CD4-positive, CD25-positive, alpha-beta regulatory T cell (primary cell): ENCODE results near the gene STEAP2. TPM values are rescaled to one million over a fixed set of nuclear protein-coding genes. Genes with fewer than 3 reads are reported as not detected.

ENCODE experiments used
- ATAC-seq, 2 donors: fragments of 150-1000 bp; cut with Tn5 transposase; one replicate each; pipeline ENCODE4 v1.10.0; 2021; ENCODE audit warnings: low read depth in 2 of 2, moderate number of reproducible peaks in 2 of 2, moderate library complexity in 1 of 2
- DNase-seq, 3 donors: peaks; one replicate each; pipeline versions ENCODE4 v3.0.0 to v3.0.0-alpha.2; 2012 to 2022; ENCODE audit warnings: mixed read lengths in 1 of 3
- H3K27ac ChIP-seq: one replicate; pipeline ENCODE4 v1.7.0; 2013; ENCODE audit warnings: mild to moderate bottlenecking, low read length; ENCODE audit not compliant: insufficient read depth, poor library complexity, severe bottlenecking
- H3K27me3 ChIP-seq: one replicate; pipeline ENCODE4 v1.7.0; 2013; ENCODE audit warnings: low read length; ENCODE audit not compliant: control insufficient read depth, insufficient read depth
- H3K36me3 ChIP-seq: one replicate; pipeline ENCODE4 v1.7.0; 2013; ENCODE audit warnings: mild to moderate bottlenecking, low read length, moderate library complexity; ENCODE audit not compliant: control insufficient read depth, insufficient read depth
- H3K4me1 ChIP-seq: 2 replicates; pipeline ENCODE4 v1.7.0; 2013; ENCODE audit warnings: mild to moderate bottlenecking, low read length; ENCODE audit not compliant: insufficient read depth, control insufficient read depth, poor library complexity, severe bottlenecking
- H3K4me3 ChIP-seq: one replicate; pipeline ENCODE4 v1.7.0; 2013; ENCODE audit warnings: low read depth, mild to moderate bottlenecking, low read length, moderate library complexity
- H3K9me3 ChIP-seq, 2 experiments: 1 replicate in 1 of 2; 2 replicates in 1 of 2; pipeline ENCODE4 v1.7.0; 2013; ENCODE audit warnings: low read length in 2 of 2, mild to moderate bottlenecking in 1 of 2, moderate library complexity in 1 of 2; ENCODE audit not compliant: control insufficient read depth in 2 of 2
- H3K27ac Mint-ChIP-seq, 3 donors: one replicate each; pipeline ENCODE4 v1.8.0; 2020 to 2022; ENCODE audit warnings: mild to moderate bottlenecking in 3 of 3, mixed read lengths in 3 of 3, moderate library complexity in 2 of 3
- H3K27me3 Mint-ChIP-seq: one replicate; pipeline ENCODE4 v1.8.0; 2022; ENCODE audit warnings: mild to moderate bottlenecking, mixed read lengths
- H3K36me3 Mint-ChIP-seq: one replicate; pipeline ENCODE4 v1.8.0; 2020; ENCODE audit warnings: mixed read lengths
- H3K4me1 Mint-ChIP-seq, 4 donors: one replicate each; pipeline ENCODE4 v1.8.0; 2020 to 2022; ENCODE audit warnings: mixed read lengths in 4 of 4, mild to moderate bottlenecking in 1 of 4
- H3K4me3 Mint-ChIP-seq, 4 donors: one replicate each; pipeline ENCODE4 v1.8.0; 2020 to 2022; ENCODE audit warnings: mild to moderate bottlenecking in 4 of 4, mixed read lengths in 4 of 4, moderate library complexity in 3 of 4
- H3K9me3 Mint-ChIP-seq, 7 donors: one replicate each; pipeline ENCODE4 v1.8.0; 2020 to 2022; ENCODE audit warnings: mixed read lengths in 7 of 7, mild to moderate bottlenecking in 3 of 7, moderate library complexity in 2 of 7
- polyA plus RNA-seq, 4 donors: library from polyadenylated mRNA; unstranded; fragments of 300-500 nt; fragmentation: Illumina TruSeq; gene quantifications; one replicate each; pipeline ENCODE4 v1.2.3, GENCODE V29; 2021
- total RNA-seq: library from RNA; stranded (reverse); gene quantifications from one replicate; pipeline ENCODE4 v1.2.3, GENCODE V29; 2022

The STEAP2 gene
- total and polyA plus RNA-seq, 5 donors from 2014 or later, result not detected

GRCh38 chr7:90227259-90227658 lies 15.7 kb downstream of the STEAP2 start:
- H3K27me3 ChIP-seq, result peaks cover 2% of the 10 kb centered on the region
- H3K4me1 Mint-ChIP-seq, result no peaks in the 10 kb centered on the region
- H3K27ac Mint-ChIP-seq, result no peak overlapping the region
- no peaks in the 10 kb centered on the region for H3K9me3 Mint-ChIP-seq
- ATAC-seq, result no peak
- DNase-seq, result no peak
- H3K27me3 Mint-ChIP-seq, result peaks cover 9% of the 10 kb centered on the region
- H3K36me3 Mint-ChIP-seq, result no peaks in the 10 kb centered on the region
- no peak overlapping the region for H3K27ac ChIP-seq
- no peaks in the 10 kb centered on the region for H3K9me3 ChIP-seq
- no peak overlapping the region for H3K4me3 ChIP-seq
- no peak overlapping the region for H3K4me3 Mint-ChIP-seq
- no peaks in the 10 kb centered on the region for H3K4me1 ChIP-seq
- no peaks in the 10 kb centered on the region for H3K36me3 ChIP-seq

- Mint-ChIP-seq H3K36me3 (no peaks in the 10 kb centered on the region), H3K27ac (no peak overlapping the region), H3K4me1 (no peaks in the 10 kb centered on the region), H3K27me3 (peaks cover 7% of the 10 kb centered on the region), H3K4me3 (no peak overlapping the region), H3K9me3 (no peaks in the 10 kb centered on the region)
- Histone ChIP-seq H3K4me3 (no peak overlapping the region), H3K9me3 (no peaks in the 10 kb centered on the region), H3K27me3 (peaks cover 2% of the 10 kb centered on the region), H3K4me1 (no peaks in the 10 kb centered on the region), H3K36me3 (no peaks in the 10 kb centered on the region), H3K27ac (no peak overlapping the region)
- ATAC-seq, result no peak
- DNase-seq, result no peak
These were observed 18.1 kb downstream of the STEAP2 start for GRCh38 chr7:90229682-90230081.

GRCh38 chr7:90230834-90231233 lies 19.3 kb downstream of the STEAP2 start:
- Histone ChIP-seq H3K9me3 (no peaks in the 10 kb centered on the region), H3K4me1 (no peaks in the 10 kb centered on the region), H3K36me3 (no peaks in the 10 kb centered on the region), H3K4me3 (no peak overlapping the region), H3K27me3 (peaks cover 2% of the 10 kb centered on the region), H3K27ac (no peak overlapping the region)
- Mint-ChIP-seq H3K9me3 (no peaks in the 10 kb centered on the region), H3K27me3 (peaks cover 7% of the 10 kb centered on the region), H3K36me3 (no peaks in the 10 kb centered on the region), H3K4me1 (no peaks in the 10 kb centered on the region), H3K27ac (no peak overlapping the region), H3K4me3 (no peak overlapping the region)
- DNase-seq, result no peak
- ATAC-seq, result no peak

- Mint-ChIP-seq H3K4me1 (no peaks in the 10 kb centered on the region), H3K36me3 (no peaks in the 10 kb centered on the region), H3K4me3 (no peak overlapping the region), H3K27me3 (peaks cover 7% of the 10 kb centered on the region), H3K9me3 (no peaks in the 10 kb centered on the region), H3K27ac (no peak overlapping the region)
- Histone ChIP-seq H3K9me3 (no peaks in the 10 kb centered on the region), H3K4me1 (no peaks in the 10 kb centered on the region), H3K27me3 (peaks cover 2% of the 10 kb centered on the region), H3K4me3 (no peak overlapping the region), H3K36me3 (no peaks in the 10 kb centered on the region), H3K27ac (no peak overlapping the region)
- ATAC-seq (no peak), DNase-seq (no peak)
These were observed 19.8 kb downstream of the STEAP2 start for GRCh38 chr7:90231304-90231703.

GRCh38 chr7:90232430-90232829 lies 20.9 kb downstream of the STEAP2 start:
- DNase-seq, result no peak
- H3K36me3 ChIP-seq, result no peaks in the 10 kb centered on the region
- H3K27ac ChIP-seq, result no peak overlapping the region
- Mint-ChIP-seq H3K27ac (no peak overlapping the region), H3K27me3 (no peaks in the 10 kb centered on the region), H3K36me3 (no peaks in the 10 kb centered on the region), H3K4me1 (no peaks in the 10 kb centered on the region), H3K9me3 (no peaks in the 10 kb centered on the region), H3K4me3 (no peak overlapping the region)
- H3K27me3 ChIP-seq, result peaks cover 2% of the 10 kb centered on the region
- no peak overlapping the region for H3K4me3 ChIP-seq
- no peaks in the 10 kb centered on the region for H3K9me3 ChIP-seq
- no peaks in the 10 kb centered on the region for H3K4me1 ChIP-seq
- no peak for ATAC-seq

GRCh38 chr7:90233569-90233968 lies 22.0 kb downstream of the STEAP2 start:
- ATAC-seq (no peak), DNase-seq (no peak)
- no peaks in the 10 kb centered on the region for H3K4me1 Mint-ChIP-seq
- no peak overlapping the region for H3K27ac Mint-ChIP-seq
- H3K4me3 Mint-ChIP-seq, result no peak overlapping the region
- no peaks in the 10 kb centered on the region for H3K27me3 Mint-ChIP-seq
- peaks cover 2% of the 10 kb centered on the region for H3K27me3 ChIP-seq
- no peaks in the 10 kb centered on the region for H3K9me3 Mint-ChIP-seq
- H3K36me3 Mint-ChIP-seq, result no peaks in the 10 kb centered on the region
- no peaks in the 10 kb centered on the region for H3K4me1 ChIP-seq
- H3K9me3 ChIP-seq, result no peaks in the 10 kb centered on the region
- no peak overlapping the region for H3K27ac ChIP-seq
- no peak overlapping the region for H3K4me3 ChIP-seq
- H3K36me3 ChIP-seq, result no peaks in the 10 kb centered on the region

GRCh38 chr7:90236721-90237289 lies 25.3 kb downstream of the STEAP2 start:
- no peaks in the 10 kb centered on the region for H3K9me3 ChIP-seq
- DNase-seq (no peak), ATAC-seq (no peak)
- H3K4me1 ChIP-seq, result no peaks in the 10 kb centered on the region
- no peak overlapping the region for H3K27ac ChIP-seq
- Mint-ChIP-seq H3K4me1 (peaks cover 0 to 2% (median 0%) of the 10 kb centered on the region in 4 donors), H3K9me3 (no peaks in the 10 kb centered on the region), H3K36me3 (no peaks in the 10 kb centered on the region), H3K27ac (no peak overlapping the region), H3K27me3 (peaks cover 2% of the 10 kb centered on the region), H3K4me3 (no peak overlapping the region)
- peaks cover 2% of the 10 kb centered on the region for H3K27me3 ChIP-seq
- no peaks in the 10 kb centered on the region for H3K36me3 ChIP-seq
- H3K4me3 ChIP-seq, result no peak overlapping the region

- no peak overlapping the region for H3K4me3 ChIP-seq
- no peaks in the 10 kb centered on the region for H3K4me1 ChIP-seq
- H3K27me3 ChIP-seq, result peaks cover 9% of the 10 kb centered on the region
- no peaks in the 10 kb centered on the region for H3K36me3 Mint-ChIP-seq
- DNase-seq (no peak), ATAC-seq (no peak)
- no peak overlapping the region for H3K27ac Mint-ChIP-seq
- peaks cover 0 to 1% (median 0%) of the 10 kb centered on the region in 7 donors for H3K9me3 Mint-ChIP-seq
- no peaks in the 10 kb centered on the region for H3K9me3 ChIP-seq
- no peaks in the 10 kb centered on the region for H3K36me3 ChIP-seq
- H3K27me3 Mint-ChIP-seq, result peaks cover 12% of the 10 kb centered on the region
- peaks cover 0 to 2% (median 0%) of the 10 kb centered on the region in 4 donors for H3K4me1 Mint-ChIP-seq
- H3K4me3 Mint-ChIP-seq, result no peak overlapping the region
- H3K27ac ChIP-seq, result no peak overlapping the region
These were observed 26.5 kb downstream of the STEAP2 start for GRCh38 chr7:90238022-90238421.
